Adipose tissue (tissue), 3 donors: ENCODE measurements around the gene RFX6. TPM values are rescaled to one million over a fixed set of nuclear protein-coding genes. Genes with fewer than 3 reads are reported as not detected.

ENCODE experiments used
- H3K27ac ChIP-seq: one replicate; pipeline ENCODE4 v1.5.1; 2013; ENCODE audit warnings: low read depth, low read length
- WGBS, 3 donors: extraction: QIAGEN DNeasy Blood & Tissue Kit; methylation state at CpG; one replicate each; pipeline ENCODE4 v1.1.7; 2013; 5-methylcytosine and 5-hydroxymethylcytosine counted together
- polyA plus RNA-seq, 3 donors: library from polyadenylated mRNA; stranded (reverse); fragments of 200-250 nt; gene quantifications; one replicate each; pipeline ENCODE4 v1.2.3, GENCODE V29; 2013
- donor health status: healthy with polysubstance abuse.
- donor health status: Bipolar disorder and iron deficiency.
- donor health status: healthy.

The RFX6 gene
- polyA plus RNA-seq, 3 donors, result 0.10 to 1.0 TPM; not detected in 1

DNA sequence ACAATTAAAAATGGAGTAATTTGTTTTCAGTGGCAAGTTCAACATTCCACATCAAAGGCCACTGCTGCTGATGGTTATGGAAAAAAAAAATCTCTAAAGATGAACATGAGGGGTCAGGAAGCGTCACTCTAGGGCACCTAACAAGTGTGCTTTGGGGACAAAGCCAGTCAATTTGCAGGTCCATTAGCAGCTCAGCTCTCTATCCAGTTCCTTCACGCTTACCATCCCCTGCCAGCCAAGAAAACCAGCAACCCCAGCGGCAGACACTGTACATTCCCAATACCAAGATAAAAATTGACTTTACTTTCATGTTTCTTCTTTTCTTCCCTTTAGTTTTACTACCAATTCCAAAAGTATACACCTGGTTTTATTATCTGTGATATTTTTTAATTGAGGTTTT lies 10.1 kb downstream of the RFX6 start:
- WGBS, 3 donors, result 72 to 79% (median 75%) methylated on average over 3 of the region's 3 CpGs
- no peak overlapping the region for H3K27ac ChIP-seq

- 12 to 45% (median 41%) methylated on average over 1 of the region's 1 CpG for WGBS, 3 donors
- no peak overlapping the region for H3K27ac ChIP-seq
Measured at GRCh38 chr6:116887894-116888293, 10.9 kb downstream of the RFX6 start.

DNA sequence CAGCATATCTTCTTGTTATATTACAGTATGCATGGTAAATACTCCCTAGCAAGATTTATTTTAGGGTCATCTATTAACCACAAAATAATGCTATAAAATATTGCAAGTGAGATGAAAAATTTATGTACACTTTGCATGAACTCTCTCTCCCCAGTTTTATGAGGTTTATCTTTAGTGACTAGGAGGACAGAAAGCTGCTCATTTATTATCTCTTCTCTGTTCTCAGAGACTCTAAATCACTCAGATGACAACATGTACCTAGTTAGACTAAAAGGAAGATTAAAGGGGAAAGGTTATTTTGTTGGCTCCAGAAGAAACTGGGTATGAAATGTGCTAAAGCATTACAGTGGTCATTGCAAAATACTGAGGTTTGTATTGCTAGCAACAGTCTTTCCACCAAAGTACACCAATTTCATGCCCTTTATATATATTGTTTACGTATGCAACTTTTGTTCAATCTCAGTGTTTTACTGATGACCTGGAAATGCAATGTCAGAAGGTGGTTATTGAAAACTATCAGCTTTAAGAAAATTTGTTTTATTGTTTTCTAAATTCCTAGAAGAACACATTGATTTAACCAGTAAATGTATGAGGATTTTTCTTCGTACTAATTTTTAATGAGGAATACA lies 11.8 kb downstream of the RFX6 start:
- WGBS, 3 donors, result 82 to 92% (median 86%) methylated on average over 2 of the region's 2 CpGs
- no peak overlapping the region for H3K27ac ChIP-seq

DNA sequence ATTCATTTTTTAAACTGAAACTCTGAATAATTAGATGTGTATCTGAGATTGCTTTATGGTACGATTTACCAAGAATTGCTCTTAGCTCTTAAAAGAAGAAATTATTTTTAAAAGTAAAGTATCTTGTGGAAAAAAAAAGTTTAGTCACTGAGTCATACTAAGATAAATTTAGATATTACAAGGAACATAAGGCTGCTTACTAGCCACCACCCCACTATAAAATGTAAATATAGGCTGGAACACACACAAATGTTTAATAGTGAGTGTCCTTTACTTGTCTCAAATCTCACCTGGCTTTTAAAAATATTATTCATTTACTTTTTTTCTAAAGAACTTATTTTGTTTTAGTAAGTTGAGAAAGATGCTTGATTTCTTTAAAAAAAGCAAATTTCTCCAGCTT lies 17.6 kb downstream of the RFX6 start:
- no peak overlapping the region for H3K27ac ChIP-seq
- WGBS, 3 donors, result 71 to 88% (median 74%) methylated on average over 1 of the region's 1 CpG

GRCh38 chr6:116895935-116896334 lies 18.9 kb downstream of the RFX6 start:
- no peak overlapping the region for H3K27ac ChIP-seq
- WGBS, 3 donors, result 30 to 89% (median 87%) methylated on average over 2 of the region's 2 CpGs

GRCh38 chr6:116902634-116903033 lies 25.6 kb downstream of the RFX6 start:
- 32 to 67% (median 56%) methylated on average over 3 of the region's 3 CpGs for WGBS, 3 donors
- no peak overlapping the region for H3K27ac ChIP-seq

DNA sequence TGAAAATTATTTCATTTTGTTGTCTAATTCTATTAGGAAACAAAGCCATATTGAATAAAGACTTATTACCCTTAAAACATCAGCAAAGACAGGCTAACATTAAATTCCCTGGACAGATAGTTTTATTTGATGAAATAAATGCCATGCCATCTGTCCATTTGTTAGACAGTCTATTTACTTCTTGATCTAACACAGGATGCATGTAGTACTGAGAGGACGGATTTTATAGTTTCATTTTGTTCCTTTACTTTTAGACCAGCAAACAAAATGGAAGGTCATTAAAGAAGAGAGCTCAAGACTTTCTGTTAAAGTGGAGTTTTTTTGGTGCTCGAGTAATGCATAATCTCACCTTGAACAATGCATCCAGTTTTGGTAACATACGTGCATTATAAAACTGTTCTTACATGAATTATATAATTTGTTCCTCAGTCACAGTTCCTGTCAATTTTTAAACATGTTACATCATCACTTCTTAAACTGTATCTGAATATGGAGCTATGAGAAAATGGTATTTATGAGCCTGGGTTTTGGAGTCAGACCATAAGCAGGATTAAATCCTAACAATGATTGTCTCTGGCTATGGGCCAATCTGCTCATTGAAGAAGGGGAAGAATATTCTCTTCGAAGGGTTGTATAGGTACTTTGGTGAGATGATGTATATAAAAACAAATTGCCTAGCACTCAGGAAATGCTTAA lies 46.0 kb downstream of the RFX6 start:
- H3K27ac ChIP-seq, result no peak overlapping the region
- WGBS, 3 donors, result 64 to 72% (median 64%) methylated on average over 4 of the region's 4 CpGs

GRCh38 chr6:116924245-116924644 lies 47.2 kb downstream of the RFX6 start:
- H3K27ac ChIP-seq, result no peak overlapping the region
- 34 to 66% (median 62%) methylated on average over 2 of the region's 2 CpGs for WGBS, 3 donors

DNA sequence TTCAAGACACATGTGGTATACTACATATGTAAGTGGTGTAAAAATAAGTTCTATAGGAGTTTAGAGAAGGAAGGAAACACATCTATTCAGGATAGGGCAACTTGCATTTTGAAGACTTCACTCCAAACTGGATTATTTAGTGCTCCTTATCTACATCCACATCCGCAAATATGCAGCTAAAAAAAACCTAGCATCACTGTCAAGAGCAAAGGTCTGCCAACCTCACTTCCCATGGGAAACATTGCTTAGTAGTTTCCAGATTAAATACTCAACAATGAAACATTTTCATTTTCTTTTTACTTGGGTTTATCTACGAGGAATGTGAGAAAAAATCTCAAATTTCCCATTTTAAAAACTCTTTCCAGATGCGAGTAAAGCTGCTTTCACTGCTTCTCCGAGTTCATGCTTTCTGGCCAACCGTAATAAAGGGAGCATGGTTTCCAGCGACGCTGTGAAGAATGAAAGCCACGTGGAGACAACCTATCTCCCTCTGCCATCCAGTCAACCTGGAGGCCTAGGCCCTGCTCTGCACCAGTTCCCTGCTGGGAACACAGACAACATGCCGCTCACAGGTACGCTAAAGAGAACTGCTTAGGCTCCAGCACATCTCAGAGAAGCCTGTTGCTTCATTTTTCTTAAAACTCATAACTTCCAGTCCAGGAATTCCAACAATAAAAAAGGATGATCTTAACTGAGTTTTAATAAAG lies 48.2 kb downstream of the RFX6 start:
- no peak overlapping the region for H3K27ac ChIP-seq
- WGBS, 3 donors, result 53 to 75% (median 56%) methylated on average over 10 of the region's 10 CpGs

DNA sequence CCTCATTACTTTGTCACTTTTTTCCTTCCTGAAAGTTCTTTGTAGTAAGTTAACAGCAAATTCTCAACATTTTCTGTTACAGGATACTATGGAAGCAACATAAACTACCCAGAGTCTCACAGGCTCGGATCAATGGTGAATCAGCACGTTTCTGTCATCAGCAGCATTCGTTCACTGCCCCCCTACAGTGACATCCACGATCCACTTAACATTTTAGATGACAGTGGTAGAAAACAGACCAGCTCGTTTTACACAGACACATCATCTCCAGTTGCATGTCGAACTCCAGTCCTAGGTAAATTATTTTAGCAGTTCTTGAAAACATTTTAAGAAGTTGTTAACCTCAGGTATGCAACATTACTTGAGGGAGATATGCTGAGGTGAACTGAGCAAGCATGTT lies 51.6 kb downstream of the RFX6 start:
- WGBS, 3 donors, result 45 to 64% (median 49%) methylated on average over 6 of the region's 6 CpGs
- H3K27ac ChIP-seq, result no peak overlapping the region

GRCh38 chr6:116929825-116930224 lies 52.8 kb downstream of the RFX6 start:
- H3K27ac ChIP-seq, result no peak overlapping the region
- WGBS, 3 donors, result 47 to 76% (median 68%) methylated on average over 1 of the region's 1 CpG

DNA sequence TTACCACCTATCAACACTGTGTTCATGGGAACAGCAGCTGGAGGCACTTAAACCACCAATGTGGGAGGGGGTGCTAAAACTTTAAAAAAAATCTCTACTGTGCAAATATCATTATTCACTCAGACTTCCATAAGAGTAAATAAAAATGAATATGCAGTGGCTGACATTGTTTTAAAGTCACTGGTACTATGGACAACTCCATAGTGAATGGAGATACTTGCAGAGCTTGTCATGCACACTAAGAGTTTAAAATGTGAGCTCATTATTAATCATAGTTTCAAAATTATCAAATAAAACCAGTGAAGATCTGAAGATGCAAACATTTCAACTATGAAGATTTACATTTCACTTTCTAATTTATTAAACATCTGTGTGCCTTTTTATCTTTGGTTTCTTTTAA lies 54.4 kb downstream of the RFX6 start:
- no peak overlapping the region for H3K27ac ChIP-seq

GRCh38 chr6:116932496-116932895 lies 55.5 kb downstream of the RFX6 start:
- WGBS, 3 donors, result 60 to 63% (median 62%) methylated on average over 1 of the region's 1 CpG
- H3K27ac ChIP-seq, result no peak overlapping the region

- H3K27ac ChIP-seq, result no peak overlapping the region
- 9 to 18% (median 15%) methylated on average over 2 of the region's 2 CpGs for WGBS, 3 donors
Measured at GRCh38 chr6:116933485-116933884, 56.4 kb downstream of the RFX6 start.

DNA sequence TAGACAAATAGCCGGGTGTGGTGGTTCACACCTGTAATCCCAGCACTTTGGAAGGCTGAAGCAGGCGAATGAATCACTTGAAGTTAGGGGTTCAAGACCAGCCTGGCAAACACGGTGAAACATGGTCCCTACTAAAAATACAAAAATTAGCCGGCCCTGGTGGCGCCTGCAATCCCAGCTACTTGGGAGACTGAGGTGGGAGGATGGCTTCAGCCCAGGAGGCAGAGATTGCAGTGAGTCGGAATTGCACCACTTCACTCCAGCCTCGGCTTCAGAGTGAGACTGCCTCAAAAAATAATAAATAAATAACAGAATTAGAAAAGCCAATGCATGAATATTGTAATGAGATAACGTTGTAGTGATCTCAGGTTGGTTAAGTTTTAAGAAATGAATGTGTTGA lies 61.3 kb downstream of the RFX6 start:
- WGBS, 3 donors, result 76 to 84% (median 82%) methylated on average over 8 of the region's 8 CpGs
- no peak overlapping the region for H3K27ac ChIP-seq

DNA sequence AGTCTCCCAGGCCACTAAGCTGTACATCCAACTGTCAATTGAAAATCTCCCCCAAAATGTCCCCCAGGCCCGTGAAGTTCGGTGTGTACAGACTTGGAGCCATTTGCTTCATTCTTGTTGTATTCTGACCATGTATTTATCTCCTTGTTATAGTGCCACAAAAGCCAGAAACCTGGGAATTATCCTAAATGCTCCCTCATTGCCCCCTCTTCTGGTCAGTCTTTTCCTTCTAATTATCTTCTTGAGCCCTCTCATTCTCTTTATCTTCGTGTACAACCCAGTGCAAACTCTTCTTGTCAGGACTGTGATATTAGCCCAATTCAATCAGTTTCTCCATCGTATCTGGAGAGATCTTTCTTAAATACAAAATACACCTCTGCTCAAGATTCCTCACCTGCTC lies 64.7 kb downstream of the RFX6 start:
- no peak overlapping the region for H3K27ac ChIP-seq
- WGBS, 3 donors, result 39 to 69% (median 46%) methylated on average over 4 of the region's 4 CpGs

- WGBS, 3 donors, result 43 to 86% (median 62%) methylated on average over 5 of the region's 5 CpGs
- no peak overlapping the region for H3K27ac ChIP-seq
Measured at GRCh38 chr6:116945809-116946208, 68.8 kb downstream of the RFX6 start.

GRCh38 chr6:116948533-116949304 lies 71.7 kb downstream of the RFX6 start:
- H3K27ac ChIP-seq, result no peak overlapping the region
- WGBS, 3 donors, result 25 to 71% (median 66%) methylated on average over 1 of the region's 1 CpG

GRCh38 chr6:116949964-116950363 lies 72.9 kb downstream of the RFX6 start:
- 66 to 73% (median 66%) methylated on average over 2 of the region's 2 CpGs for WGBS, 3 donors
- H3K27ac ChIP-seq, result no peak overlapping the region
